Activated naive CD4-positive, alpha-beta T cell (primary cell): Measurements from ENCODE around the gene CFAP161.

Source experiments
- DNase-seq, 4 experiments: peaks; one replicate each; lab custom pipeline; 2025; lab: John Stamatoyannopoulos, UW

CFAP161 gene, protein sequence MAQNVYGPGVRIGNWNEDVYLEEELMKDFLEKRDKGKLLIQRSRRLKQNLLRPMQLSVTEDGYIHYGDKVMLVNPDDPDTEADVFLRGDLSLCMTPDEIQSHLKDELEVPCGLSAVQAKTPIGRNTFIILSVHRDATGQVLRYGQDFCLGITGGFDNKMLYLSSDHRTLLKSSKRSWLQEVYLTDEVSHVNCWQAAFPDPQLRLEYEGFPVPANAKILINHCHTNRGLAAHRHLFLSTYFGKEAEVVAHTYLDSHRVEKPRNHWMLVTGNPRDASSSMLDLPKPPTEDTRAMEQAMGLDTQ

DNA sequence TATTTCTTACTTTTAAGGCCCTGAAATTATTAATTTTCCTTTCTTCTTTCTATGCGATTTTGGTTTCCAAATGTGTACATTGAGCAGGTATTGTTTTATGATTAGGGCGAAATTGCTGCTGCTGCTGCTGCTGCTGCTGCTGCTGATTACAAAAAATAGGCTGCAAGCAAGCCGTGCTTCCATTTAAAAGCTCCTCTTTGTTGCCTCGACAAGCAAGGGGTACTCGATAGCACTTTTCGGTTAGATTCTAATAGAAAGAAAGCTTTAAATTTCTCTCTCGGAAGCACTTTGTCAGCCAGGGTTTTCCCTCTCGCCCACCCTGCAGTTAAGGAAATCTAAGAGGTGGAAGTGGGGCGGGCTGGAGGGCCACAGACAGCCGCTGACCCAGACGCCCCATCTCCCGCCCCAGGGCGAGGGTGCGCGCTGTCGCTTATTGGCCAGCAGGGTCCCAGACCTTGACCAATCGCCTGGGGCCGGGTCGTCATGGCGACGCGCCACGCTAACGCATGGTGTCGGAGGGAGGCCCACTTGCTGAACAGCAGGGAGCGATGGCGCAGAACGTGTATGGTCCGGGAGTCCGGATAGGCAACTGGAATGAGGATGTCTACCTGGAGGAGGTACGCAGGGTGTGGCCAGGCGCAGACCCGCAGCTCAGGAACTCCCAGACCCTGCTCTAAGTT, at the start of gene CFAP161:
CFAP161 (plus strand) TSS at position 489 of the 680 bp plus-strand sequence; CDS start at position 549, 60 bp downstream.
- peak in 1 of 4 experiments; percentile 16 for DNase-seq

DNA sequence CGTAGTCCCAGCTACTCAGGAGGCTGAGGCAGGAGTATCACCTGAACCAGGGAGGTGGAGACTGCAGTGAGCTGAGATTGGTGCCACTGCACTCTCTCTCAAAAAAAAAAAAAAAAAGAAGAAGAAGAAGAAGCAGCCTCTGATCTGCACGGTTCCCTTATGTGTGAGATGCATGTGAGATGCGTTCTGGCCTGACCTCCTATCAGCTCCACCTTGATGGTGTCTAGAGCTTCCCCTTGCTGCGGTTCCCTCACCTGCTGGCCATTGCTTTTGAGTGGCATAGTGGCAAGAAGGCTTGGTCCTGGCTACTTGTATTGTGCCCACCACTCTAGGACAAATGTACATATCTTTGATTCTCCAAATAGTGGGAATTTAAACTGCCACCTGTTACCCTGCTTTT, 49.4 kb upstream of the CFAP161 start:
- DNase-seq, result no peak

DNA sequence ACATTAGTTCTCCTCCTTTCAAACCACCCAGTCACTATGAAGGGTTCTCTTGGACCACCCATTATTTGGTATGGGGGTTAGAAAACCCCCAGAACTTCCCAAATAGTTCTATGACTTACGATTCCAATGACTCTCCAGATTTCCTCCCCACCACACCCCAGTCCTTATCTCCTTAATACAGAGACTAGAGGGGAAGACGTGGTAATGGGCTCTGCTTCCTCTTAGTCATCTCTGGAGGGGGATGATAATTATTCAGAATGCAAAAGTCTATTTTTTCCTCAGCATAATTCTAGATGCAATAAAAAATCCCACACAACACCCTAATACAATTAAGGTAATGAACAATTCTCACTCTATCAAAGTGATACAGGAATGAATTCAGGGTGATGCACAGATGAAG, 48.9 kb upstream of the CFAP161 start:
- no peak for DNase-seq

DNA sequence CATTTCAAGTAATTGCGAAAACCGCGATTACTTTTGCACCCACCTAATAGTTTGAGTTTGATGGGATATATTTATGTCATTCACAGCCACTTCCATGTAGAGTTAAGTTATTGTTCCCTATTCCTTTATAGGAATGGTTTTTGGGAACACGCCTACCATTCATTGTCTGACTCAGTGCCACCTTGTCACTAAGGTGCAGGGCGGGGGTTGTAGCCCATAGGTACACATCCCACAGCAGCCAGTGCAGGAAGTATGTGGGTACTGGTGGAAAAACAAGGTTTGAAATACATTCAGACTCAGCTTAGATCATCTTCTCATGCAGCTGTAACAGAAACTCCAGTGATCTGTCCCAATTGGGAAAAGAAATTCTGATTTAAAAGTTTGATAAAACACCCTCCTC, 48.2 kb upstream of the CFAP161 start:
- DNase-seq, result no peak

DNA sequence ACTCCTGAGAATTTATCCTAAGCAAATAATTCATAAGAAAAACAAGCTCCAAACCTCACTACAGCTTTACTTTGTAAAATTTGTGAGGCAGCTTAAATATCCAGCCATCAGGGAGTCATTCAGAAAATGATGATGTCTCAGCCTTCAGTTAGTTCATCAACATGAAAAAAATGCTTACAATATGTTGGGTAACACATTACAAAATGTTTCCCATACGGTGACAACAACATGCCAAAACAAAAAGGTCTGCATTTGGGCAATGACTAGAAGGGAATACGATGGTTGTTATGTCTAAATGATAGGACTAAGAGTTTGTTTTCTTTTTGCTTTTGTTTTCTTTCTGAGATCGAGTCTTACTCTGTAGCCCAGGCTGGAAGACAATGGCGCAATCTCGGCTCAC, 47.0 kb upstream of the CFAP161 start:
- DNase-seq, result no peak

DNA sequence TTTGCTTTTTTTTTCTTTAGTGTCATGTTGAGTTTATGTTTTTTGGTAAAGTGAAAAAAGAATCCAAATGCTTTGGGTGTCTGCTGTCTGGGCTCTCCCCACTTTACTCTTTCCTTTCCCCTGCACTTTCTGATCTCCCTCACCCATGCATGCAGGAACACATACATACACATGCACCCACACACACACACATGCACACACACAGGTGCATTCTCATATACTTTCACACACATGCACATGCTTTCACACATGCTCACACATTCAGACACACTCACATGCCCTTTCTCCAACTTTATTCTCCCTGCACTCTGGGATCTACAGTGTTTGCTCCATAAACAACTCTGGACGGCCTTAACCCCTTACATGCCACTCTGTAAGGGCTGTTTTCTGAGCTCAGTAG, 46.4 kb upstream of the CFAP161 start:
- no peak for DNase-seq

DNA sequence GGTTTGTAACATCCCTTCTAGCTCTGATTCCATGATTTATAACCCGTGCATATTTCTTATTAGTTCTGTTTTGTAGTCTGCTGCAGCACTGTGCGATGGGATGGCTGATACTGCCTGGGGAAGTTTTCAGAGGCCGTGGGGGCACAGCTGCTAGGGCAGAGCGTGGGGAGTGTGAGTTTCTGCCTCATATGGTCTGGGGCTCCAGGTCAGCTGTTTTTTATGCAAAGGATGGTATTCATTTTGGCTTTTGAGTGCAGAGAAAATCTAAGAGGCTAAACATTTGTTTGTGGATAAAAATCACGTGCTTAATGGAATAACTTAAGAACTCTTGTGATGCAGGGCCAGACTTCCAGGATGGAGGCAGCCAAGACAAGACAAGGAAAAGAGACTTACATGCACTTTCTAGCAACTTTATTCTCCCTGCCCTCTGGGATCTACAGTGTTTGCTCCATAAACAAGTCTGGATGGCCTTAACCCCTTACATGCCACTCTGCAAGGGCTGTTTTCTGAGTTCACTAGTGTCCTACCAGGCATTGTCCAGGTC, 45.5 kb upstream of the CFAP161 start:
- no peak for DNase-seq

DNA sequence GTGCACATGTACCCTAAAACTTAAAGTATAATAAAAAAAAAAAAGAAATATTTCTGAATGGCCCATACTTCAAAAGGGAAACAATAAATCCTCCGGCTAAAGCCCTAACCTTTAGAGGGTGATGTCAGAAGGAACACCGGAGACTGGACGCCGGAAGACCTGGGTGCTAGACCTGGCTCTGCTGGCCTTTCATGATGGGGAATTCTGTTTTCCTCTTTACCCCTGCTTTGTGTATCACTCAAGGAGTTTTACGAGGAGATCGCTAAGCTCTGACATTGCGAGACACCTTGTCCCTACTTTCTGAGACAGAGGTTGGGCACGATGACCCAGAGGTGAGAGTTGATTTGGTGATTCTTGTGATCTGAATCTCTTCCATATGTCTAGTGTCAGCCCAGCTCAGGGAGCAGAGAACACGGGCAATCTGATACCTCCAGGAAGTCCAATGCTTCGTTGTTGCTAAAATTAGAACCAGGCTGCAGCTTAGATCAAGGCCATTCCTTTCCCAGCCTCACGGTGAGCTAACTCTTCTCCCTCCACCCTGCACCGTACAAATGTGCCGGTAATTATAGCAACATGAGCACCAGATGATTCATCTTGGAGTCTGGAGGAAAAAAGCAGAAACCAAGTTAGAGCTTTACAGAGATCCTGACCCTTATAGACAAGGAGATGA, 42.0 kb upstream of the CFAP161 start:
- DNase-seq, result no peak

DNA sequence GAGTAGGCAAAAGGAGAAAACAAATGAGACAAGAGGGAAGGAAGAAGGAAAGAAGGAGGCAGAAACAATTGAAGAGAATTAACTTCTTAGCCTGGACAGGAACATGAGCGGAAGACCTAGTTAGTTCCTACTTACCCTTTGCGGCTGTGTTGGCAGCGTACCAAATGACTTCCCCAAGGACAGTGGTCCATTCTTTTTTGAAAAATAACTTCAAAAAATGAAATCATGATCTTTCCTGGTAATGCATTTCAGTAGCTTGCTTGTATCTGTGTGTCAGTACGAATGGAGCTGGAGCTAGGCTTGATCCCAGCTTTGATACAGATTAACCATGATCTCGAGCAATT, 41.5 kb upstream of the CFAP161 start:
- no peak for DNase-seq

DNA sequence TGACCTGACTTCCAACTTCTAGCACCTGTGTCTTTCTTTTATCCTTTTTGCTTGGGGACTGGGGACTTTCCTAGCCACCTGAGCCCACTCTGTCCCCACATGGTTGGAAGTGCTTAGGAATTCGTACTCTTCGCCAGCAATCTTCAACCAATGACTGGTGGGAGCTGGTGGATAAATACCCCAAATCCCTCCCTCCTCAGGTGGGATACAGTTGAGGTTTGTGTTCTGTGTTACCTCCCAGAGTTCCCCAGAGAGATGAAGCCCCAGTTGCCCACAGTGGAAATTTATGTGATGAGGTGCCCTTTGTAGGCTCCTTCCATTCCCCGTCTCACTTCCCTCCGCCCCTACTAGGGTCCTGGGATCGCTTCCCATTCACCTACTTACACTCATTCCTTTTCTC, 40.1 kb upstream of the CFAP161 start:
- DNase-seq, result no peak

DNA sequence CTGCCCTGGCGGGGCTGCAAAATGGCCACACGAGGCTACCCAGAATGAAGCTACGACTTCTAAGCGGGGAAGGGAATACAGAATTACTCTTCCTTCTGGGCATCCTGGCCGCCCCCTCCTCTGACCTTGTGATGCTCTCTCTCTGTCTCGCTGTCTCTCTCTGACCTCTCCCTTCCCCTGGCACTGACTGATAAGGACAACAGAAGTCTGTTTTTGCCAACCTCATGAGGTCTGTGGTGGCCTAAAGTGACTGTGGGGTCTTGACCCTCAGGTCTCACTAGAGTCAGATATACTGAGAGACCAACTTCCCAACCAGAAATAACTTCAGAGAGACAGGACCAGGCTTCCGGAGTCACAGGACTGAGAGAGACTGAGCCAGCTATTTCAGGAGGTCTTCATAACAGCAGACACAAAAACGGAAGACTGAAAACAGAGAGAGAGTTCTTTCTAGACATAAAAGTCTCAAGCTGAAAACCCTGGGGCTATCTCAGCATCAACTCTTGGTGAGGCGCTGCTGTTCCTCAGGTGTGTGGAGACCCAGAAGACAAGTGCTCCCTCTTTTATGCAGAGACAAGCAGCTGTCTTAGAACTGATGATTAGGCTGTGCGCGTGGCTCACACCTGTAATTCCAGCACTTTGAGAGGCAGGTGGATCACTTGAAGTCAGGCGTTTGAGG, 38.2 kb upstream of the CFAP161 start:
- no peak for DNase-seq

DNA sequence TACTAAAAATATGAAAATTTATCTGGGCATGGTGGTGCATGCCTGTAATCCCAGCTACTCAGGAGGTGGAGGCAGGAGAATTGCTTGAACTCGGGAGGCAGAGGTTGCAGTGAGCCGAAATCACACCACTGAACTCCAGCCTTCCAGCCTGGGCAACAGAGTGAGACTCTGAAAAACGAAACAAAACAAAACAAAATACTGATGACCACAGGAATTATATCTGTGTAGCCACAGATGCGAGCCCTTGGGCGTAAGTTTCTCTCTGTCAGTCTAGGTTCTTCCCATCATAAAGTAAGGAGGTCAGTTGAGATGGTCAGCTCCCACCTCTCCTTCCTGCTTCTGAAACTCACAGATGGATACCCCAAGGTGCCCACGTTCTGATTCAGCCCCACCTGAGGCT, 37.7 kb upstream of the CFAP161 start:
- DNase-seq, result no peak

DNA sequence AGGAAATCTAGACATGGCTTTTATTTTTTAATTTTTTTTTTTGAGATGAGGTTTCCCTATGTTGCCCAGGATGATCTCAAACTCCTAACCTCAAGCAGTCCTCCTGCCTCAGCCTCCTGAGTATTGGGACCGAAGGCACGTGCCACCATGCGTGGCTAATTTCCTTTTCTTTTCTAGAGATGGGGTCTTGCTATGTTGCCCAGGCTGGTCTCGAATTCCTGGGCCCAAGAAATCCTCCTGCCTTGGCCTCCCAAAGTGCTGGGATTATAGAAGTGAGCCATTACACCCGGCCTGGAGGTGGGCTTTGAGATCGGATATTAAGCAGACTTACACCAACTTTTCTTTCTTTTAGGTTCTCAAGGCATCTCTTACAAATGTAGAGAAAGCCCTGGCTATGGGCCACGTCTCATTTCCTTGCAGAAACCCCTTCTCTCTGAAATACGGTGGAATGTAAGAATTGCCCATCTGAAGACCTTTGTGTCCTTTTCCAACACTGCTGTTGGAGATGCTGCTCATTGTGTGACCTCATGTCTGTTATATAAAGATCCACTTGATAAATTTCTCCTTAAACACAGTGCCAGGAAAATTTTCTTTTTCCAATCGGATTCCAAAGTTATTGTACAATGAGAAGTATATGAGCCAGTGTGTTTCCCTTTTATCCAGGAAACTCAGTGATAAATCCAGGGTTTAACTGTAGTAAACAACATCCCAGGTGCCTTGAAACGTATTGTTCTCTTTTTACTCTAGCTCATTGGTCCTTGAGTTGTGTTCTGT, 36.8 kb upstream of the CFAP161 start:
- DNase-seq, result no peak

DNA sequence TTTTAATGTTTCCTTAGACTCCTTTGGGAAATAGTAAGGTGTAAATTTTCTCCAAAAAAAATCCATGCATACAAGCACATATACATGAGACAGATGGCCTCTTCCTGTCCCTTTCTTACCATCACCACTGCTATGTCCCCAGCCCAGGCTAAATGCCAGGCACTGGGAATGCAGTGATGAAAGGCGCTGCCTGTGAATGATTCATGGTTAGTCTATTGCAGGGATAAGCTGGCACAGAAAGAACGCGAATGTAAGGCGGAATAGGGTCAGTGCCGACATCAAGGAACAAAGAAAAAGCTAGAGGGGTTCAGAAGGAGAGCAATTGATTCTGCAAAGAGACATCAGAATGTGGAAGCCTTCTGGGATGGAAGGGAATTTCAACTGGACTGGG, 36.2 kb upstream of the CFAP161 start:
- no peak for DNase-seq

DNA sequence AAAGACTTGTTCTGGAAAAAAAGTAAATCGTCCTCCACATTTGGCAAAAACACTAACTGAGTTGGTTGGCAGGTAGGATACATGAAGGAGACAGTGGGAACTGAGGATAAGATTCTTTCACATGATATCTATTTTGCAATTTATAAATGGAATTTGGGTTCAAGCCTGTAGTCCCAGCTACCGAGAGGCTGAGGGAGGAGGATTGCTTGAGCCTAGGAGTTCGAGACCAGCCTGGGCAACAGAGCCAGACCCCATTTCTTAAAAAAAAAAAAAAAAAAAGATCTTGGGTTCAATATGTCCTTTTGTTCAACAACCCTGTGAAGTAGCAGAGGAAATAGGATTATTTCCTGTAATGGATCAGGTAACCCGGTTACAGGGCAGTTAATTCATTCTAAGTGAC, 35.7 kb upstream of the CFAP161 start:
- DNase-seq, result no peak

DNA sequence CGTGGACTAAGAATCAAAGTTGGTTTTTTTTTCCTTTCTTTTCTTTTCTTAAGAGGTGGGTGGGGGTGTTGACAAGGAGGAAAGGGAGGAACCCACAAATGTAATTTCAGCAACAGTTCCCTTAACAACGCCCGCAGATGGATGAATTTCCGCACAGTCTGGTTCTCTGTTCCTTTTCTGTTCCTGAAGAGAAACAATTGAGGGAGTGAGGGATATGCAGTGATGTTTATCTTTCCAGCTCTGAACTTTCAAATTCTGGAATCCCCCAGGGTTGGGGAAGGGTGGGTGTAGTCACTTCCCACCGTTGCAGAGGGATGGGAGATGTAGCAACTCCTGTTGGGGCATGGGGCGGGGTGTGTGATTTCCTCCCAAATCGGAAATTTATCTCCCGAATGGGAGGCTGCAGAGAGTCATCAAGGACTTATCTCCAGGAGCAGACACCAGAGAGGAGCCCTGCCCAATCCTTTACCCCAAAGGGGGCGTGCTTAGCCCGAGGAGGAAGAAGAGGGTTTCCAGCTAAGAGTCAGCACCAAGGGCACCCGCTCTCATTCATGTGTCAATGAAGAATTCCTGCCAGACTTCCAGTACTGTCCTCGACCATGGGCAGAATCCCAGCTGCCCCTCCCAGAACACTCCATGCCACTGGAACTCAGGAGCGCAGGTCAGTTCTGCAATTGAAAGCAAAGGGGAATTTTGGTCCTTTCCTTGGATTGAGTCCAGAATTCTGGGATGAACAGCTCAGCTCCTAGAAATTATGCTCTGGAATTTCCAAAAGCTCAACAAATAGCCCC, 35.0 kb upstream of the CFAP161 start:
- DNase-seq, result no peak

DNA sequence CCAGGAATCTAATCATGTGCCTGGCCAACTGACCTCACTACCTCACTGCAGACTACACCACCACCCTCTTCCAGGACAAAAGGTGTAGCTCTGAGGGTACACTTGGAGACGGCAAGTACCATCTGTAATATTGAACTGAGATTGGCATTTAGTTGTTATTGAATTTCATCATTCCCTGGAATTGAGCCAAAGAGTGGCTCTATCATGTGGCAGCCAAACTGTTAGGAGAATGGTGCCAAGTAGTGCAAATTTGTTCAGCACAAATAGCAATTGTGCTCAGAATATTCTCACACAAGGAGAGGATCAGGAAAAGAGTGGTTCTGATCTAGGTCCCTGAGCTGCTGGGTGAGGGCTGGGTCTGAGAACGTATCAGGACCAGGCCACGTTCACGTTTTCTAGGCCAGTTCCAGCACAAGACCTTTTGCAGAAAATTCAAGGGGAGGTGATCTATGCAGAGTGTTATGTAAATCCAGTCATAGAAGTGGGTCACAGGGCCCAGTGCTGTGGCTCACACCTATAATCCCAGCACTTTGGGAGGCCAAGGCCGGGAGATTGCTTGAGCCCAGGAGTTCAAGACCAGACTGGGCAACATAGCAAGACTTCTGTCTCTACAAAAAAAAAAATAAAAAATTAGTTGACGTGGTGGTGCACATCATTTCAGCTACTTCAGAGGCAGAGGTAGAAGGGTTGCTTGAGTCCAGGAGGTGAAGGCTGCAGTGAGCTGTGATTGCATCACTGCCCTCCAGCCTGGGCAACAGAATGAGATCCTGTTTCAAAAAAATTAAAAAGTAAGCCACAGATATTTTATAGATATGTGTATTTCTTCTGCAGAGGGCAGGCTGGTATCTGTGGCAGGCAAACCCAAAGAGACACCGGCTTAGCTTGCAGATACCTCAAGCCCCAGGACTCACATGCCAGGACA, 31.9 kb upstream of the CFAP161 start:
- no peak for DNase-seq

DNA sequence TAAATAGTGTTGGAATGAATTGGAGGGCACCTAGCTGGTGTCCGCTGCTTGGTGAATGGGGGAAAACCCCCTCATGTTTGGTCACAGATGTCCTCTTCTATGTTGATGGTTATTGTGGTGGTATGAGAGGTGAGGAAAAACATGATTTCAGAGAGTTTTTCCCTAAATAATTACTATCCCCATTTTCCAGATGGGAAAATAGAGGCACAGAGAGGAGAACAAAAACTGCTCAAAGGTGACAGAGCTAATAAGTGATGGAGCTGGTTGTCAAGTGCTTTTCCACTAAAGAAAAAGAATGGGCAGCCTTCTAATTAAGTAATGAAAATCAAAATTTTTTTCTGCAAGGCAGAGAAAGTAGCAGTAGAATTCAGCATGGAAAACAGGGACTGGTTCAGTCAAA, 30.2 kb upstream of the CFAP161 start:
- DNase-seq, result no peak

DNA sequence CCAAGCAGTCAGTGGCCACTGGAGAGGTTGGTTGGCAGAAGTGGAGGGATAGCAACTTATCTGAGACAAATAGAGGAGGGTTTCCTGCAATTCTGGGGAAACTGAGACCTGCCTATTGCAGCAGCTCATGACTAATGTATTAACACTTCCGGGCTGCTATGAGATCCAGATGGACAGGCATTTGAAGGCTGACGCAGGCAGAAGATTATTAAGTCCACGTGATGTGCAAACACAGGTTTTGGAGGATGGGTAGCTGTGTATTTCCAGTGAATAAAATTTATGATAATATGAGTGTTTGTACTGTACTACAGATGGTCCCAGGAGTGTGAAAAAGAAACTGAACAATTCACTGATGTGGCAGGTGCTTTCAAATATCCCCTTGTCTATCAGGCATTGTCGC, 28.5 kb upstream of the CFAP161 start:
- DNase-seq, result no peak

DNA sequence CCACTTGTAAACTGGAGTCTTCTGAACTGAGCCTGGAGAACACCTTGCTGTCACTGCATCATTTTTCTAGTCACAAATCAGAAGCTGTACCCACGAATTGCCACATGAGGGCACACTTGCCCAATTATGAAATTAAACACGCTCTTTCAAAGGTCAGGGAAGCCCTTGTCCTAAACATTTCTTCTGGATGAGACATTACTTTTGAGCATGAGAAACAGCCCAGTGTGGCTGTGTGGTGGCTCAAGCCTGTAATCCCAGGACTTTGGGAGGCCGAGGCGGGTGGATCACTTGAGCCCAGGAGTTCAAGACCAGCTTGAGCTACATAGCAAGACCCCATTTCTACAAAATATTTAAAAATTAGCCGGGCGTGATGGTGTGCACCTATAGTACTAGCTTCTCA, 27.5 kb upstream of the CFAP161 start:
- peak in 1 of 4 experiments; percentile 7 for DNase-seq
